T-cell (primary cell): ENCODE data around the gene RAP1GAP2. TPM values are rescaled to one million over a fixed set of nuclear protein-coding genes. Genes with fewer than 3 reads are reported as not detected.

Source experiments
- ATAC-seq, 4 experiments: fragments of 200-7000 bp in 3 of 4; fragments of 150-1000 bp in 1 of 4; cut with Tn5 transposase; replicated peaks in 1 of 4; 1 replicate in 3 of 4; 2 replicates in 1 of 4; pipeline ENCODE4 v1.10.0; 2021; ENCODE audit warnings: moderate library complexity in 3 of 4, mild to moderate bottlenecking in 2 of 4, moderate number of reproducible peaks in 1 of 4
- CTCF ChIA-PET, 2 donors: fragments of 300-600 bp; sonication (Branson Sonifier 250); formaldehyde crosslinking; loops; one replicate each; lab custom pipeline; 2022; ENCODE audit warnings: antibody characterized with exemption in 2 of 2; lab: Charles Lee
- POLR2A ChIA-PET, 2 donors: fragments of 300-600 bp; sonication (Branson Sonifier 250); formaldehyde crosslinking; loops; one replicate each; lab custom pipeline; 2022; ENCODE audit warnings: antibody characterized with exemption in 2 of 2; lab: Charles Lee
- DNase-seq, 35 experiments: peaks; one replicate each; pipeline versions ENCODE4 v3.0.0 to v3.0.0-alpha.2; 2013 to 2023
- H3K27ac ChIP-seq: one replicate; pipeline ENCODE4 v1.5.1; 2013; ENCODE audit warnings: low read length
- H3K27me3 ChIP-seq, 2 experiments: replicated peaks in 1 of 2; 1 replicate in 1 of 2; 2 replicates in 1 of 2; pipeline versions ENCODE4 v1.6.1 to v1.7.0; 2013; ENCODE audit warnings: low read length in 1 of 2, mixed read lengths in 1 of 2; ENCODE audit not compliant: control insufficient read depth in 2 of 2, insufficient read depth in 2 of 2; ENCODE audit errors: extremely low read depth in 1 of 2
- H3K36me3 ChIP-seq, 2 donors: 1 replicate in 1 of 2; 2 replicates in 1 of 2; pipeline versions ENCODE4 v1.6.1 to v1.7.0; 2013; ENCODE audit warnings: low read length in 1 of 2; ENCODE audit not compliant: control insufficient read depth in 2 of 2, insufficient read depth in 1 of 2; ENCODE audit errors: extremely low read depth in 1 of 2
- H3K4me1 ChIP-seq, 2 experiments: 1 replicate in 1 of 2; 2 replicates in 1 of 2; pipeline versions ENCODE4 v1.6.1 to v1.7.0; 2013; ENCODE audit warnings: low read length in 2 of 2, mixed read lengths in 1 of 2; ENCODE audit not compliant: insufficient read depth in 2 of 2, control insufficient read depth in 1 of 2; ENCODE audit errors: extremely low read depth in 1 of 2
- H3K4me3 ChIP-seq, 2 donors: 1 replicate in 1 of 2; 2 replicates in 1 of 2; pipeline versions ENCODE4 v1.5.1 to v1.7.0; 2013; ENCODE audit warnings: mild to moderate bottlenecking in 2 of 2, low read length in 1 of 2, moderate library complexity in 1 of 2; ENCODE audit not compliant: control insufficient read depth in 1 of 2; ENCODE audit errors: extremely low read depth in 1 of 2
- H3K9me3 ChIP-seq: 2 replicates; pipeline ENCODE4 v1.7.0; 2013
- H3K27ac Mint-ChIP-seq, 2 donors: one replicate each; pipeline ENCODE4 v1.8.0; 2020 to 2021; ENCODE audit warnings: mild to moderate bottlenecking in 2 of 2, mixed read lengths in 2 of 2
- H3K27me3 Mint-ChIP-seq, 2 donors: one replicate each; pipeline ENCODE4 v1.8.0; 2021 to 2022; ENCODE audit warnings: mixed read lengths in 2 of 2
- H3K36me3 Mint-ChIP-seq: one replicate; pipeline ENCODE4 v1.8.0; 2021; ENCODE audit warnings: mixed read lengths
- H3K4me1 Mint-ChIP-seq, 3 donors: one replicate each; pipeline ENCODE4 v1.8.0; 2020 to 2022; ENCODE audit warnings: mixed read lengths in 3 of 3, mild to moderate bottlenecking in 1 of 3
- H3K4me3 Mint-ChIP-seq, 3 donors: one replicate each; pipeline ENCODE4 v1.8.0; 2020 to 2022; ENCODE audit warnings: mild to moderate bottlenecking in 3 of 3, mixed read lengths in 3 of 3, moderate library complexity in 3 of 3
- H3K9me3 Mint-ChIP-seq, 3 donors: one replicate each; pipeline ENCODE4 v1.8.0; 2020 to 2022; ENCODE audit warnings: mixed read lengths in 3 of 3
- WGBS: methylation state at CpG from one replicate; pipeline ENCODE4 v1.1.5; 2013; ENCODE audit warnings: missing lambda C conversion rate; ENCODE audit not compliant: insufficient coverage; 5-methylcytosine and 5-hydroxymethylcytosine counted together
- total RNA-seq, 35 experiments: library from RNA in 6 of 35; stranded (reverse) in 6 of 35; fragments of 120-200 nt in 1 of 35; gene quantifications; one replicate each; pipeline versions ENCODE4 v1.2.1 to v1.2.4 and lab custom pipeline; 2013 to 2026

Gene RAP1GAP2
- total RNA-seq, 5 donors from 2014 or later (not counting 1 experiment from before 2014, with no cell fraction given): 8.0 to 77.7 (median 13.3) TPM

DNA sequence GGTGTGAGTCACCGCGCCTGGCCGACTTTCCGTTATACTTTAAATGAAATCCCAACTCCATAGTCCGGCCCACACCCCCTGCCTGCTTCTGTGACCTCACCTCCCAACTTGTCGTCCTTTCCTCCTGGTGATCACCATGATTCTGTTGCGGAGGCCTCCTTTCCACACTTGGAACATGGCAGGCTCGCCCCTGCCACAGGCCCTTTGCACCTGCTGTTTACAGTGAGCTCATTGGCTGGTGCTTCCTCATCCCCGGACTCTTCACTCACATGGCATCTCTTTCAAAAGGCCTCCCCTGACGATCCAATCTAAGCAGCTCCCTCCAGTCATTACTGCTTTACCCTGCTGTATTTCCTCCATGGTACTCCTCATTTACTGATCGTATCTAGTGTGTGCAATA is 64.6 kb downstream of the RAP1GAP2 start:
- CTCF ChIA-PET: interaction anchor here in 1 of 2 donors (0.7 kb wide), 1 partner anchor 77 kb away, joined by 7 read pairs; no protein-coding TSS in a partner anchor
- Mint-ChIP-seq H3K9me3 (no peaks in the 10 kb centered on the region), H3K27ac (no peak overlapping the region), H3K4me1 (peaks cover 9 to 14% (median 9%) of the 10 kb centered on the region in 3 donors), H3K27me3 (peaks cover 6 to 7% of the 10 kb centered on the region in 2 donors), H3K36me3 (peaks cover 20% of the 10 kb centered on the region), H3K4me3 (no peak overlapping the region)
- Histone ChIP-seq H3K27ac (no peak overlapping the region), H3K4me3 (no peak overlapping the region), H3K27me3 (peaks cover 0 to 10% of the 10 kb centered on the region in 2 experiments), H3K4me1 (peaks cover 0 to 14% of the 10 kb centered on the region in 2 experiments), H3K36me3 (peaks cover 0 to 12% of the 10 kb centered on the region in 2 donors), H3K9me3 (no peaks in the 10 kb centered on the region)
- no peak for ATAC-seq
- POLR2A ChIA-PET: no interaction called here
- 93% methylated on average over 9 of the region's 11 CpGs for WGBS
- DNase-seq: no peak

GRCh38 chr17:2862197-2862596 is 66.0 kb downstream of the RAP1GAP2 start:
- no peaks in the 10 kb centered on the region for H3K9me3 ChIP-seq
- Mint-ChIP-seq H3K27ac (no peak overlapping the region), H3K4me1 (peaks cover 2 to 6% (median 5%) of the 10 kb centered on the region in 3 donors), H3K27me3 (peaks cover 0 to under 1% of the 10 kb centered on the region in 2 donors), H3K9me3 (no peaks in the 10 kb centered on the region), H3K4me3 (no peak overlapping the region), H3K36me3 (peaks cover 15% of the 10 kb centered on the region)
- no peak overlapping the region for H3K27ac ChIP-seq
- no peaks in the 10 kb centered on the region for H3K27me3 ChIP-seq
- CTCF ChIA-PET: interaction anchor here in 1 of 2 donors (0.9 kb wide), 1 partner anchor 21 kb away, joined by 6 read pairs; no protein-coding TSS in a partner anchor
- DNase-seq (no peak), ATAC-seq (no peak)
- 93% methylated on average over 3 of the region's 8 CpGs for WGBS
- H3K36me3 ChIP-seq: peaks cover 0 to 12% of the 10 kb centered on the region in 2 donors
- no peak overlapping the region for H3K4me3 ChIP-seq
- POLR2A ChIA-PET: interaction anchor here (0.6 to 0.7 kb wide), 2 partner anchors 11 to 119 kb away, joined by 6 read pairs; no protein-coding TSS in a partner anchor
- peaks cover 0 to 6% of the 10 kb centered on the region in 2 experiments for H3K4me1 ChIP-seq

- H3K9me3 Mint-ChIP-seq: no peaks in the 10 kb centered on the region
- Histone ChIP-seq H3K4me3 (no peak overlapping the region), H3K4me1 (peaks cover 0 to 11% of the 10 kb centered on the region in 2 experiments), H3K36me3 (peaks cover 0 to 12% of the 10 kb centered on the region in 2 donors), H3K27ac (no peak overlapping the region), H3K27me3 (no peaks in the 10 kb centered on the region), H3K9me3 (no peaks in the 10 kb centered on the region)
- H3K4me1 Mint-ChIP-seq: peaks cover 4 to 11% (median 7%) of the 10 kb centered on the region in 3 donors
- H3K27me3 Mint-ChIP-seq: no peaks in the 10 kb centered on the region
- H3K4me3 Mint-ChIP-seq: no peak overlapping the region
- DNase-seq (no peak), ATAC-seq (no peak)
- ChIA-PET CTCF (no interaction called here), POLR2A (interaction anchor here in 1 of 2 donors (0.6 kb wide), 1 partner anchor 1277 kb away, joined by 4 read pairs; no protein-coding TSS in a partner anchor)
- H3K36me3 Mint-ChIP-seq: peaks cover 12% of the 10 kb centered on the region
- H3K27ac Mint-ChIP-seq: no peak overlapping the region
- WGBS: 73% methylated on average over 2 of the region's 4 CpGs
Observed at GRCh38 chr17:2863204-2863603, 67.0 kb downstream of the RAP1GAP2 start.

GRCh38 chr17:2865228-2865627 is 69.0 kb downstream of the RAP1GAP2 start:
- ATAC-seq (no peak), DNase-seq (no peak)
- Mint-ChIP-seq H3K27ac (no peak overlapping the region), H3K4me1 (peaks cover 2 to 11% (median 5%) of the 10 kb centered on the region in 3 donors), H3K27me3 (no peaks in the 10 kb centered on the region), H3K4me3 (no peak overlapping the region), H3K36me3 (peaks cover 6% of the 10 kb centered on the region), H3K9me3 (no peaks in the 10 kb centered on the region)
- ChIA-PET CTCF (interaction anchor here in 1 of 2 donors (0.6 kb wide), 1 partner anchor 978 kb away, joined by 4 read pairs; no protein-coding TSS in a partner anchor), POLR2A (interaction anchor here in 1 of 2 donors (0.6 kb wide), 1 partner anchor 881 kb away, joined by 3 read pairs; no protein-coding TSS in a partner anchor)
- H3K27ac ChIP-seq: no peak overlapping the region
- H3K4me3 ChIP-seq: no peak overlapping the region
- H3K36me3 ChIP-seq: peaks cover 0 to 15% of the 10 kb centered on the region in 2 donors
- no peaks in the 10 kb centered on the region for H3K9me3 ChIP-seq
- WGBS: 93% methylated on average over 3 of the region's 3 CpGs
- no peaks in the 10 kb centered on the region for H3K27me3 ChIP-seq
- peaks cover 0 to 11% of the 10 kb centered on the region in 2 experiments for H3K4me1 ChIP-seq

DNA sequence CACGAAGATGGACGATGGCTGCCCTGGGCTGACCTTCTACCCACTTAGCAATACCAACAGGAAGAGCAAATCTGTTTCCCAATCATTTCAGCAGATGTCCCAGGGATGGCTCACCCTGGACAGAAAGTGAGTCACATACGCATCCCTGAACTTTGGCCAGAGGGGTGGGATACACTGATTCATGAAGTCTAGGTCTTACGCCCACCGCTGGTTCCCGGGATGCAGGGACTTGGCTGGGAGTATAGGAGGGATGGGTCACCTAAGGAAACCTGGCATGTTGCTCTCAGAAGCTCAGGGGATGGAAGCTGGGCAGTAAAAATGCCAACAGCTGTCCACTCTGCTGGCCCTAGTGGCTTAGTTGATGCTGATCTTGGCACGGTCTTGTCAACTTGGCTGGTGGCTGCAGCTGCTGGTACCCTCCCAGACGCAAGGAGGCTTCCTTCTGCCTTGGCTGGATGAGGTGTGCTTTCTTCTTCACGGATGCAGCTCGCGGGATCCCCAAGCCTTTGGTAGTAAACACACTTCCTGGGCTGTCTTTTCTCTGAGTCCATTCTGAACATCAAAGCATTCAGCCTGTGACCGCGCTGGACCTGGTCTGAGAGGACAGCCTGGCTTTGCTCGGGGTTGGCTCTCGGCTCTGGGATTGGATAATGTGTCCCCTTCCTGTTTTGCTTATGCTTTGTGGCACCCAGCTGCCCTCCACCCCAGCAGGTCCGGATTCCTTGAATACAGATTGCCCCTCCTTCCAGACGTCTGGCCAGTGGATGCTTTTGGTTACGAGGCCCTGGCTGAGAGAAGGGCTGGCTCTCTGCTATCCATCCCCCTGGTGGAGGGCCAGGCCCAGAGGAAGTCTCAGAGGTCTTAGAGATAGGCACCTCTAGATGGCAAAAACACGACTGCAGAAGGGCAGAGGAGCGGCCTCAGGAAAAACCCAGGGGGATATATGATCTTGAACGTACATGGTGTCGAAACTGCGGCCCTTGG is 71.5 kb downstream of the RAP1GAP2 start:
- Histone ChIP-seq H3K4me1 (peaks cover 0 to 11% of the 10 kb centered on the region in 2 experiments), H3K9me3 (no peaks in the 10 kb centered on the region), H3K4me3 (no peak overlapping the region), H3K27me3 (no peaks in the 10 kb centered on the region), H3K27ac (no peak overlapping the region), H3K36me3 (peaks cover 0 to 15% of the 10 kb centered on the region in 2 donors)
- ATAC-seq (no peak), DNase-seq (no peak)
- Mint-ChIP-seq H3K4me3 (no peak overlapping the region), H3K36me3 (no peaks in the 10 kb centered on the region), H3K27me3 (no peaks in the 10 kb centered on the region), H3K9me3 (no peaks in the 10 kb centered on the region), H3K4me1 (peaks cover 2 to 8% (median 6%) of the 10 kb centered on the region in 3 donors), H3K27ac (no peak overlapping the region)
- WGBS: 91% methylated on average over 18 of the region's 23 CpGs
- ChIA-PET CTCF (interaction anchor here in 1 of 2 donors (0.6 kb wide), 1 partner anchor 19 kb away, joined by 4 read pairs; no protein-coding TSS in a partner anchor), POLR2A (no interaction called here)

DNA sequence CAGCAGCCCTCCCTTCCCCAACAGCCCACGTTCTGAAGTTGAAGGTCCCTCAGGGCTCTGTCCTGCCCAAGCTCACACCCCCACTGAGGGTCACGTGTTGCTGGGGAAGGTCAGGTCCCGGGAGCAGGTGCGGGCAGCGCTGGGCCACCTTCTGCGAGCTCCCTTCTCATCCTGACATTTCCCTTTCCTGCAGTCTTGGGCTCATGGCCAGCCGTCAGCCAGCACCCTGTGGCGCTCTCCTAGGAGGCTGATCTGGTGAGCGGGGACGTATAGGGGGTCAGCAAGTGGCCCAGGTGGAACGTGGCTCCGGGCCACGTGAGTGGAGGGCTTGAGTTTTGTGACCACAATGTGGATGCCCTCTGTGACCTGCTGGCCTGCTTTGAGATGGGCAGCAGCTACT is 73.4 kb downstream of the RAP1GAP2 start:
- ATAC-seq (no peak), DNase-seq (no peak)
- H3K36me3 Mint-ChIP-seq: no peaks in the 10 kb centered on the region

More for the DNA sequence above, 73.4 kb downstream of the RAP1GAP2 start:
- H3K27ac Mint-ChIP-seq: no peak overlapping the region
- no peaks in the 10 kb centered on the region for H3K9me3 ChIP-seq
- H3K4me3 Mint-ChIP-seq: no peak overlapping the region
- peaks cover 0 to 10% of the 10 kb centered on the region in 2 donors for H3K36me3 ChIP-seq
- H3K27ac ChIP-seq: no peak overlapping the region
- no peaks in the 10 kb centered on the region for H3K9me3 Mint-ChIP-seq
- H3K27me3 Mint-ChIP-seq: no peaks in the 10 kb centered on the region
- H3K4me1 Mint-ChIP-seq: peaks cover 6 to 13% (median 11%) of the 10 kb centered on the region in 3 donors
- CTCF ChIA-PET: interaction anchor here in 1 of 2 donors (0.6 kb wide), 1 partner anchor 42 kb away, joined by 5 read pairs; no protein-coding TSS in a partner anchor
- H3K4me1 ChIP-seq: peaks cover 0 to 5% of the 10 kb centered on the region in 2 experiments
- POLR2A ChIA-PET: no interaction called here
- H3K27me3 ChIP-seq: no peaks in the 10 kb centered on the region
- whole genome bisulfite sequencing: 94% methylated on average over 11 of the region's 13 CpGs
- H3K4me3 ChIP-seq: no peak overlapping the region
